DOHH2 (cell line): ENCODE results near the gene ADAMTS12.

Source experiments
- CTCF ChIP-seq: fragments of 200-600 bp; sonication (generic); IDR thresholded peaks from one replicate; pipeline ENCODE4 v1.5.1; 2014; ENCODE audit warnings: antibody characterized with exemption, mild to moderate bottlenecking, low read depth, low read length; ENCODE audit not compliant: poor library complexity, severe bottlenecking
- EZH2phosphoT487 ChIP-seq: fragments of 200-600 bp; sonication (generic); IDR thresholded peaks from 2 replicates; pipeline ENCODE4 v1.6.1; 2017; ENCODE audit warnings: borderline replicate concordance, mild to moderate bottlenecking, antibody characterized with exemption, low read length, moderate library complexity, mixed read lengths

- TF ChIP-seq CTCF = no peak
- no peak for TF ChIP-seq EZH2phosphoT487
Measured at GRCh38 chr5:33939556-33940262, 47.9 kb upstream of the ADAMTS12 start.
